HepG2 (cell line): ENCODE results near the gene FAM162A. TPM values are rescaled to one million over a fixed set of nuclear protein-coding genes. Genes with fewer than 3 reads are reported as not detected.

Experiments
- ARNT ChIP-seq: fragments of 450-650 bp; IDR thresholded peaks from 2 replicates; pipeline ENCODE4 v1.6.1; 2017
- BCL6 ChIP-seq: IDR thresholded peaks from 2 replicates; pipeline ENCODE4 v1.6.1; 2016; ENCODE audit warnings: missing genetic modification reagents, missing compliant biosample characterization
- ESRRA ChIP-seq: sonication (generic); formaldehyde crosslinking; IDR thresholded peaks from 2 replicates; pipeline ENCODE4 v1.5.1; 2020; ENCODE audit warnings: mild to moderate bottlenecking, low read depth, missing genetic modification reagents
- HDAC6 ChIP-seq: fragments of 200-600 bp; sonication (generic); IDR thresholded peaks from 2 replicates; pipeline ENCODE4 v1.7.0; 2017; ENCODE audit warnings: mild to moderate bottlenecking, antibody characterized with exemption, low read length, low read depth
- HIC2 ChIP-seq: sonication (generic); formaldehyde crosslinking; IDR thresholded peaks from 2 replicates; pipeline ENCODE4 v1.9.0; 2022; ENCODE audit warnings: low read depth, missing genetic modification reagents
- HNF4G ChIP-seq, 2 experiments: sonication (generic) in 1 of 2; formaldehyde crosslinking in 1 of 2; IDR thresholded peaks; 2 replicates each; pipeline versions ENCODE4 v1.4.0 to v1.6.1; 2011 to 2020; ENCODE audit warnings: borderline replicate concordance in 2 of 2, low read depth in 2 of 2, mild to moderate bottlenecking in 2 of 2, low read length in 1 of 2, missing genetic modification reagents in 1 of 2, moderate library complexity in 1 of 2
- KDM3A ChIP-seq: IDR thresholded peaks from 2 replicates; pipeline ENCODE4 v1.6.1; 2018; ENCODE audit warnings: low read depth, missing compliant biosample characterization
- MXD3 ChIP-seq: IDR thresholded peaks from 2 replicates; pipeline ENCODE4 v1.6.1; 2016; ENCODE audit warnings: mild to moderate bottlenecking, missing biosample characterization, missing genetic modification reagents
- MYC ChIP-seq: sonication (generic); formaldehyde crosslinking; IDR thresholded peaks from 2 replicates; pipeline ENCODE4 v1.9.0; 2021; ENCODE audit warnings: missing genetic modification reagents, borderline replicate concordance
- NR2F2 ChIP-seq: IDR thresholded peaks from 2 replicates; pipeline ENCODE4 v1.6.1; 2012; ENCODE audit warnings: low read depth, inconsistent platforms, borderline replicate concordance
- PHB2 ChIP-seq: fragments of 450-650 bp; IDR thresholded peaks from 2 replicates; pipeline ENCODE4 v1.6.1; 2018; ENCODE audit not compliant: partially characterized antibody
- POGZ ChIP-seq: sonication (generic); formaldehyde crosslinking; IDR thresholded peaks from 2 replicates; pipeline ENCODE4 v1.4.0; 2020; ENCODE audit warnings: mild to moderate bottlenecking, missing genetic modification reagents
- TBX2 ChIP-seq: sonication (generic); formaldehyde crosslinking; IDR thresholded peaks from 2 replicates; pipeline ENCODE4 v1.5.0; 2020; ENCODE audit warnings: missing genetic modification reagents, mild to moderate bottlenecking, borderline replicate concordance
- YEATS2 ChIP-seq: sonication (generic); formaldehyde crosslinking; IDR thresholded peaks from 2 replicates; pipeline ENCODE4 v1.4.0; 2020; ENCODE audit warnings: missing genetic modification reagents, borderline replicate concordance
- ZHX1 ChIP-seq: sonication (generic); formaldehyde crosslinking; IDR thresholded peaks from 2 replicates; pipeline ENCODE4 v1.8.1; 2022; ENCODE audit warnings: low read depth, mild to moderate bottlenecking, missing genetic modification reagents
- ZMYM2 ChIP-seq: sonication (generic); formaldehyde crosslinking; IDR thresholded peaks from 2 replicates; pipeline ENCODE4 v1.8.0; 2022; ENCODE audit warnings: mild to moderate bottlenecking, missing genetic modification reagents
- ZMYM4 ChIP-seq: sonication (generic); formaldehyde crosslinking; IDR thresholded peaks from 2 replicates; pipeline ENCODE4 v1.8.1; 2023; ENCODE audit warnings: mild to moderate bottlenecking, missing genetic modification reagents
- ZNF282 ChIP-seq: fragments of 450-650 bp; IDR thresholded peaks from 2 replicates; pipeline ENCODE4 v1.6.1; 2018; ENCODE audit not compliant: partially characterized antibody
- ZNF451 ChIP-seq: sonication (generic); formaldehyde crosslinking; IDR thresholded peaks from 2 replicates; pipeline ENCODE4 v1.5.0; 2020; ENCODE audit warnings: mild to moderate bottlenecking, missing genetic modification reagents
- ZNF577 ChIP-seq: sonication (generic); formaldehyde crosslinking; IDR thresholded peaks from 2 replicates; pipeline ENCODE4 v1.4.0; 2020; ENCODE audit warnings: mild to moderate bottlenecking, low read depth, missing genetic modification reagents, borderline replicate concordance
- ZNF670 ChIP-seq: sonication (generic); formaldehyde crosslinking; IDR thresholded peaks from 2 replicates; pipeline ENCODE4 v1.8.0; 2022; ENCODE audit warnings: mild to moderate bottlenecking, missing genetic modification reagents, borderline replicate concordance
- ZNF740 ChIP-seq: sonication (generic); formaldehyde crosslinking; IDR thresholded peaks from 2 replicates; pipeline ENCODE4 v1.4.0; 2020; ENCODE audit warnings: missing genetic modification reagents
- ZNF878 ChIP-seq: sonication (generic); formaldehyde crosslinking; IDR thresholded peaks from 2 replicates; pipeline ENCODE4 v1.8.1; 2023; ENCODE audit warnings: mild to moderate bottlenecking, missing genetic modification reagents, moderate library complexity
- polyA plus RNA-seq, 8 experiments: library from polyadenylated mRNA; depleted of rRNA in 3 of 8; stranded (reverse) in 7 of 8; unstranded in 1 of 8; fragments of >200 nt; fragmentation: Illumina TruSeq in 4 of 8; extraction: Trizol in 4 of 8; gene quantifications; 2 replicates each; pipeline versions ENCODE4 v1.2.1 to v1.2.3, GENCODE V29; 2011 to 2016; ENCODE audit warnings: low read depth in 4 of 8, missing spikeins in 1 of 8, mixed read lengths in 1 of 8; ENCODE audit not compliant: insufficient read depth in 1 of 8
- total RNA-seq, 5 experiments: library from RNA; depleted of rRNA; stranded (reverse); fragments of >200 nt; fragmentation: Illumina TruSeq; extraction: Trizol; gene quantifications; 2 replicates each; pipeline ENCODE4 v1.2.3, GENCODE V29; 2016; ENCODE audit warnings: low read depth in 1 of 5

Gene FAM162A
- total and polyA plus RNA-seq, 2 of the 13 experiments (the other 11 are each of a cell fraction or from before 2014, with no cell fraction given), result 115 to 155 TPM

- TF ChIP-seq ZHX1 (CRISPR knock-in tag), result peak; percentile 94
- TF ChIP-seq MXD3 (CRISPR knock-in tag), result peak; percentile 92
- TF ChIP-seq HIC2 (CRISPR knock-in tag), result peak; percentile 46; the same call in 1 of the 2 replicates
- peak; percentile 97 for TF ChIP-seq MYC (CRISPR knock-in tag)
- TF ChIP-seq ZNF878 (CRISPR knock-in tag), result no peak
- TF ChIP-seq ARNT, result no peak
- no peak for TF ChIP-seq ZMYM2 (CRISPR knock-in tag)
- peak; percentile 84; the same call in 1 of the 2 replicates for TF ChIP-seq YEATS2 (CRISPR knock-in tag)
- no peak for TF ChIP-seq ZNF282
- TF ChIP-seq BCL6 (CRISPR knock-in tag), result peak; percentile 67
- peak; percentile 90 for TF ChIP-seq ZNF451 (CRISPR knock-in tag)
- TF ChIP-seq ZNF740, result peak; percentile 77; the same call in 1 of the 2 replicates
- no peak for TF ChIP-seq ZNF577
- TF ChIP-seq ZMYM4 (CRISPR knock-in tag), result peak; percentile 93
- no peak for TF ChIP-seq HDAC6
- peak; percentile 92 for TF ChIP-seq POGZ (CRISPR knock-in tag)
- TF ChIP-seq TBX2 (CRISPR knock-in tag), result peak; percentile 89
- TF ChIP-seq PHB2, result no peak
- TF ChIP-seq ZNF670 (CRISPR knock-in tag), result peak; percentile 27; the same call in 1 of the 2 replicates
- TF ChIP-seq NR2F2, result no peak
- no peak for TF ChIP-seq HNF4G (IDR thresholded peaks at IDR 0.05; ENCODE audit: borderline replicate concordance, low read depth, low read length)
- peak; percentile 76; the same call in 1 of the 2 replicates for TF ChIP-seq HNF4G (CRISPR knock-in tag; IDR thresholded peaks at IDR 0.05; ENCODE audit: borderline replicate concordance, low read depth)
- peak; percentile 95 for TF ChIP-seq KDM3A
- peak; percentile 91 for TF ChIP-seq ESRRA (CRISPR knock-in tag)
Measured at GRCh38 chr3:122383771-122384697, at the start of gene FAM162A (continued).
